K562 (cell line): ENCODE results near the gene GEMIN5.

Source experiments
- BHLHE40 ChIP-seq: IDR thresholded peaks from 2 replicates; pipeline ENCODE4 v1.6.1; 2011; ENCODE audit warnings: low read length, improper control_type of control experiment
- CTCF ChIP-seq, 3 experiments: IDR thresholded peaks in 2 of 3; conservative IDR thresholded peaks in 1 of 3; 2 replicates each; pipeline ENCODE4 v1.5.1; 2011 to 2012; ENCODE audit warnings: low read length in 3 of 3, mild to moderate bottlenecking in 3 of 3, control low read depth in 2 of 3, improper control_type of control experiment in 1 of 3, inconsistent platforms in 1 of 3, low read depth in 1 of 3, mixed read lengths in 1 of 3, moderate library complexity in 1 of 3; ENCODE audit not compliant: insufficient read depth in 2 of 3
- POLR2A ChIP-seq: fragments of 450-650 bp; conservative IDR thresholded peaks from 2 replicates; pipeline ENCODE4 v1.6.1; 2016
- RFX5 ChIP-seq: IDR thresholded peaks from 2 replicates; pipeline ENCODE4 v1.6.1; 2011; ENCODE audit warnings: low read depth, mild to moderate bottlenecking, improper control_type of control experiment, low read length
- TBP ChIP-seq: optimal IDR thresholded peaks from 2 replicates; pipeline ENCODE3; 2011; ENCODE audit warnings: low read depth, low read length, improper control_type of control experiment
- ZNF785 ChIP-seq: fragments of 250-450 bp; sonication (Bioruptor Pico); IDR thresholded peaks from 2 replicates; pipeline ENCODE4 v1.4.0; 2020; ENCODE audit warnings: mild to moderate bottlenecking

DNA sequence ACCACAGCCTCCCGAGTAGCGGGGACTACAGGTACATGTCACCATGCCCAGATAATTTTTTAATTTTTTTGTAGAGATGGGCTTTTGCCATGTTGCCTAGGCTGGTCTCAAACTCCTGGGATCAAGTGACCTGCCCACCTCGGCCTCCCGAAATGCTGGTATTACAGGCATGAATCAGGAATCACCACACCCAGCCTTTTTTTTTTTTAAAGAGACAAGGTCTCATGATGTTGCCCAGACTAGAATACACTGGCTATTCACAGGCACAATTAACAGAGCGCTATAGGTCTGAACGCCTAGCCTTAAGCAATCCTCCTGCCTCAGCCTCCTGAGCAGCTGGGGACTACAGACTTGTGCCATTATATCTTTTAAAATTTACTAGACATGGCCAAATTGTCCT lies 36.1 kb downstream of the GEMIN5 start:
- TF ChIP-seq CTCF (IDR thresholded peaks at IDR 0.05 in 2 of 3, conservative IDR thresholded peaks at IDR 0.05 in 1 of 3; ENCODE audit: insufficient read depth in 2 of 3, low read depth in 1 of 3, low read length in 3 of 3) (no peak), POLR2A (no peak), RFX5 (no peak), BHLHE40 (no peak), ZNF785 (CRISPR knock-in tag) (no peak), TBP (no peak)
